ENCODE measurements around the gene ANKK1.

ANKK1 gene, protein sequence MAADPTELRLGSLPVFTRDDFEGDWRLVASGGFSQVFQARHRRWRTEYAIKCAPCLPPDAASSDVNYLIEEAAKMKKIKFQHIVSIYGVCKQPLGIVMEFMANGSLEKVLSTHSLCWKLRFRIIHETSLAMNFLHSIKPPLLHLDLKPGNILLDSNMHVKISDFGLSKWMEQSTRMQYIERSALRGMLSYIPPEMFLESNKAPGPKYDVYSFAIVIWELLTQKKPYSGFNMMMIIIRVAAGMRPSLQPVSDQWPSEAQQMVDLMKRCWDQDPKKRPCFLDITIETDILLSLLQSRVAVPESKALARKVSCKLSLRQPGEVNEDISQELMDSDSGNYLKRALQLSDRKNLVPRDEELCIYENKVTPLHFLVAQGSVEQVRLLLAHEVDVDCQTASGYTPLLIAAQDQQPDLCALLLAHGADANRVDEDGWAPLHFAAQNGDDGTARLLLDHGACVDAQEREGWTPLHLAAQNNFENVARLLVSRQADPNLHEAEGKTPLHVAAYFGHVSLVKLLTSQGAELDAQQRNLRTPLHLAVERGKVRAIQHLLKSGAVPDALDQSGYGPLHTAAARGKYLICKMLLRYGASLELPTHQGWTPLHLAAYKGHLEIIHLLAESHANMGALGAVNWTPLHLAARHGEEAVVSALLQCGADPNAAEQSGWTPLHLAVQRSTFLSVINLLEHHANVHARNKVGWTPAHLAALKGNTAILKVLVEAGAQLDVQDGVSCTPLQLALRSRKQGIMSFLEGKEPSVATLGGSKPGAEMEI

DNA sequence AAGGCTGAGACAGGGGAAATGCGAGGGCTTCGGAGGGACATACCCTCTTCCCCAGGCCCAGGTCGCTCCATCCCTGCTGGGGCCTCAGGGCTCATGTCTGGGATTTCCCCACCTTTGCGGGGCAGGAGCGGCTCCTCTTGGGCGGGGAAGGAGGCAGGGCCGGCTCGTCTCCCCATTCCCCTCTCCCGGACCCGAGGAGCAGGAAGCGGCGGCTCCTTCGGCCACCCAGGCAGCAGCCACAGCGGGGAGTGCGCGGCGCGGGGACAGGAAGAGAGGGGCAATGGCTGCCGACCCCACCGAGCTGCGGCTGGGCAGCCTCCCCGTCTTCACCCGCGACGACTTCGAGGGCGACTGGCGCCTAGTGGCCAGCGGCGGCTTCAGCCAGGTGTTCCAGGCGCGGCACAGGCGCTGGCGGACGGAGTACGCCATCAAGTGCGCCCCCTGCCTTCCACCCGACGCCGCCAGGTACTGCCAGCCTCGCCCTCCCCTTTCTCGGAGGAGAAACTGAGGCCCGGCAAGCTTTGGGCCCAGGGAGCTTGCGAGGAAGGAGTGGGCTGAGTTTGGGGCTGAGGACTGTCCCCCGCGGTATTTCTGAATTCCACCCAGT is at the start of gene ANKK1:
TSS of gene ANKK1 (plus strand) at position 175 of the 607 bp plus-strand sequence. CDS start at position 281, 106 bp downstream.
- in situ Hi-C loops (cut with HindIII; ENCODE audit: low sequenced_read_pairs): no loop called here

DNA sequence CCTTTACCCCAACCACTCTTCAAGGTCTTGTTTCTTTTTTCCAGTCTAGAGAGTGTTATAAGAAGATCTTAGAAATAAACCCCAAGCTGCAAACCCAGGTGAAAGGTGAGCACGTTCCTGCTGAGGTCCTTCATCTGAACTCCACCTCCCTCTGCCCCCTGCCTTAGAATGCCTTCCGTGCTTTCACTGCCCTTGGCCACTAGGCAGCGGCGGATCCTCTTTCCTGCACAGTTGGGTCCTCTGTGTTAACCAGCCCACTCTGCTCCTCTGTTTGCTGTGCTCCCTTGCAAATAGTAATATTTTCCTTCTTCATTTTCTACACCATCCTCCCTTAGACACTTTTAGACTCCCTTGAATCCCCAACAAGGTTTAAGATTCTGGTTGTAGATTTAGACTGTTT is 48.8 kb upstream of the ANKK1 start:
- in situ Hi-C loops (cut with HindIII; ENCODE audit: low sequenced_read_pairs): loop anchor here (25.0 kb wide), 1 partner anchor 174 kb away; no protein-coding TSS in a partner anchor

DNA sequence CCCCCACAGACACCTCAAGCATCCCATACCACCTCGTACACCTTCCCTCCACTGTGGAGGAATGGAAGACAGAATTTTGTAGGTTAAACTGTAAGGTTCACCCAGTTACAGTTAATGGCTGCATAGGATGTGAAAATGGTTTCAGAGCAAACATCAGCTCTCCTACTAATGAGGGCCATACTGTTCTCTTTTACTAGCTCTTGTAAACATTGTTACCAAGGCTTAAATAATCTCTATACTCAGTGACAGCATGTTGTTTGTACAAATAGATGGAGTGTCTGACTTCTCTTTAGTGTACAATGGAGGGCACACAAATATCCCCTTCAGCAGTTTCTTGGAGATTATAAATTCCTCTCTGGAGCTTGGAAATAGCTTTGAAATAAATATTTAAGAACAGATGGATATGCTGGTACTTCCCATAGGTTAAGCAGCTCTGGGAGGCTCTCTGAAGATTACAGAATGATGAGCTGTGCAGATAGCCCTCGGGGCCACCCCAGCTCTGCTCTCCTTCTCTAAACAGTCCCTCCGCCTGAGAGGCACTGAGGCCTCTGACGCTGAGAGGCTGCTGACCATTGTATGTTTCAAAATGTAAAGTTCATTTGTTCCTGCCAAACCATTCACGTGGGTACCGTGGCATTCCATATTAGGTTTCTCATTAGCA is 47.5 kb upstream of the ANKK1 start:
- in situ Hi-C loops (cut with HindIII; ENCODE audit: low sequenced_read_pairs): loop anchor here (10.0 to 25.0 kb wide), 2 partner anchors 95 to 172 kb away; no protein-coding TSS in a partner anchor

DNA sequence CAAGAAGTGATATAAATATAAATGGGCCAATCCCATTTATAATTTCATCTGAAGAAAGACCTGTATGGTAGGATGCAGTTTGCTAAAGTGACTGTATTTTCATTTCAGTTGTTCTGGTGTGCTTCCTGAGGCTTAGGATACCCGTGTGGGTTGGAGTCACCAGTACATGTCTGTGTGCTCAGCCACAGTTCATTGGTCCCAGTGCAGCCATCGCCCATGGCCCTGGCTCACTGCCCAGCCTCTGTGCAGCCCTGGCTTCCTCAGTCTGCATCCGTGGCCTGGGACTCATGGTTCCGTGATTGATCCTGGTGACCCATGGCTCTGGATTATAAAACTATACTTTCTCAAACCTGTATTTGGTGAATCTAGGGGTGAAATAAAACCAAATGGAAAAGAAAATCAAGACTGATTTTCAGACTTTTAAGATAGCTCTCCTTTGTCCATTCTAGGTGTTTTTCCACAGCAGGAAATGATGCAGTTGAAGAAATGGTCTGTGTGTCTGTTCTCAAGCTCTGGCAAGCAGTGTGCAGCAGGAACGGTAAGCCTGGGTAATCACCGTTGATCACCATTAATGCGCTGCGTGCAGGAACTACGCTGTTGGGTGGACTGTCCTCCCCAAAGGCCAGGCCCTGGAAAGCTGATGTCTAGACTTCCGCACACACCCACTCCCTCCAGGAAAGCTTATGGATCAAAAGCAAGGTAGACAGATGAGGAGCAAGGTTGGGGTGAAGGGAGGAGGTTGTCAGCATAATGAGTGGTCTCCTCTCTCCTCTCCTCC is 46.0 kb upstream of the ANKK1 start:
- in situ Hi-C loops (cut with HindIII; ENCODE audit: low sequenced_read_pairs): loop anchor here (10.0 to 25.0 kb wide), 2 partner anchors 93 to 171 kb away; no protein-coding TSS in a partner anchor

DNA sequence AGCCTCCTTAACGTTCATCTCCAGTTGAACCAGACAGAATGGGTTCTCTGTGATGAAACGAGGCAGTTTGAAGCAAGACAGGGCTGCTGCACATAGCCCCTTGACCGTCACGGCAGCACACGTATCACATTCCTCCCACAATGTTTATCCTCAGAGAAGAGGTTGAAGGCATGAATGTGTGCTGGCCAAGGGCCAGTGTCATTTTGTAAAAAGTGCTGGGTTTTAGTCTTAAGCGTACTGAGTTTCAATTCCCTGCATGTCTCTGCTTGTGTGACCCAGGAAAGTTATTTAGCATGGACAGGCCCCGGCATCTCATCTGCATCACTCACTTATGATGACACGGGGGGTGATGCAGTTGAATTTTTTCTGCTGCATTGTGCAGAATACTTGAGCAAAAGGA is 41.6 kb upstream of the ANKK1 start:
- in situ Hi-C loops (cut with HindIII; ENCODE audit: low sequenced_read_pairs): loop anchor here (10.0 to 25.0 kb wide), 2 partner anchors 89 to 166 kb away; no protein-coding TSS in a partner anchor

DNA sequence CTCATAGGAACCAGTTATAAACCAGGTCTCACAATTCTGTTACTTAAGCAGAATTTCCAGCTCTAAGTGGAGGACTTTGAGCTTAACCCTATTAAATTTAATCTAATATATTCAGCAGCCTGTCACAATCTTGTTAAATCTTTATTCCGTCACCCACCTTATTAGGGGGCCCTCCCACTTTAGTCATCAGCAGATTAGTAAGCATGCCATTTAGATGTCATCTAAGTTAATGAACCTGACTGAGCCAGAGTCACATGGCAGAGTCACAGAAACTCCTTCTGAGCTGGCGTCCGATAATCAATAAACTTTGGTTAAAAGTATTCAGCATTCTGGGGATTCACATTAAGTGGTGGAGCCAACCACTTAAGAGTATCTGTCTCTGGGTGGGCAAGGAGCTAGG is 38.1 kb upstream of the ANKK1 start:
- in situ Hi-C loops (cut with HindIII; ENCODE audit: low sequenced_read_pairs): loop anchor here (10.0 to 25.0 kb wide), 2 partner anchors 85 to 163 kb away; no protein-coding TSS in a partner anchor

DNA sequence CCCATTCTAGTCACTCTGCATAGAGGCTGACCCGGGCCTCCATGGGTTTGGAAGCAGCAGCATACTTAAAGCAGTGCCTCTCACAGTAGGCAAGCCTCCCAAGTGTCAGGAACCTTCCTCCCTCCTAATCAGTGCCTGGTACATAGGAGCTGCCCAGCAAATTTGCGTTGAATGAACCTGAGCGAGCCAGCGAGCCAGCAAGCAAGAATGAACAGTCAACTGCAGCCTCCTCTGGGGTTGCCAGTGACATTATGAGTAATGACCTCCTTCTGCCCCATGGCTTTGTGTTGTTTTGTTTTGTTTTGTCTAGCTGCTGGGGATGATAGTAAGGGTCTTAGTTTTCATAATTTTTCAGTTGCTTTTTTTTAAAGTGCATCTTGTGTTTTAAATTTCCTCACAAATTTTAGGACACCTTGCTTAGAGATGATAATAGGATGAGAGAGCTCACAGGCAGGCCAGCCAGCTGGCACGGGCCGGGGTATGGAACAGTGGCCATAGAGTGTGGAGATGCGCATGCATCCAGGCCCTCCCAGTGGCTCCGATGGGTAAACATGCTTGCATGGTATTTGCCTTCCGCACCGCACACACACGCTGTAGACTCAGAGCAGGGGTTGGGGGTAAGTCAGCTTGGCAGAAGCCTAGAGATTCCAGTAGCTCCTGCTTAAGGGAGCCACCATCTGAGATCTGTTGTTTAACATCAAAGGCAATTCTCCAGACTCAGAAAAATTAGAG is 37.1 kb upstream of the ANKK1 start:
- in situ Hi-C loops (cut with HindIII; ENCODE audit: low sequenced_read_pairs): no loop called here

DNA sequence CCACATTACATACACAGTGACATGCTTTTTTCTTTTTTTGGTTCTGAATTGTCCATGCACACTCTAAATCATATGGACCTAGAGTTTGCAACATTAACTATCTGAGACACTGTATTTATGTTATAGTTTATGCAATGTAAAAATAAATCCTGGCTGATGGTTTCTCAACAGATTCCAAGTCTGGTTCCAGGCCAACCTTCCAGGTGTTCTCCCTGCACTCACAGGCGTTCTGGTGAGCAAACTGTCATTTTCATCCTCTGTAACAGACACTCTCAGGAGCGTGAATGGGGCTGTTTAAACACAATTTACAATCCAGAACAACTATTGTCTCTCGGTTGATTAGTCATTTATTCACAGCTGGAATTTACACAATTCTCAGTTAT is 36.5 kb upstream of the ANKK1 start:
- in situ Hi-C loops (cut with HindIII; ENCODE audit: low sequenced_read_pairs): no loop called here

DNA sequence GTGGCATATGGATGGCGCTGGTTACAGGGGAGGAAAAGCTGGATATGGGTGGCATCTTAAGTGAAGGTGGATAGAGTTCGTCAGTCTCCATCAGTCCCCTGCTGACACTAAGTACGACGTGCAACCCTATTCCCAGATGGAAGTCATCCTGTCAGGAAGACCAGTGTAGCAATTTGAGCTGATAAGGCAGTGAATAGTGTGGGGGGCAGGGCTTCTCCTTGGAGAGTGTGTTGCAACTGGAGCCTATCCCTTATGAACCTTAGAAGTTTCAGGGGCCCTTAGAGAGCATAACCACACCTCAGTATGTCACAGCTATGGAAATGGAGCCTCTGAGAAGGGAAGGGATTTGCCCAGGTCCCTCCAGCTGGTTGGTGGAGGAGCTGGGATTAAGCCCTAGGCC is 36.1 kb upstream of the ANKK1 start:
- in situ Hi-C loops (cut with HindIII; ENCODE audit: low sequenced_read_pairs): no loop called here

DNA sequence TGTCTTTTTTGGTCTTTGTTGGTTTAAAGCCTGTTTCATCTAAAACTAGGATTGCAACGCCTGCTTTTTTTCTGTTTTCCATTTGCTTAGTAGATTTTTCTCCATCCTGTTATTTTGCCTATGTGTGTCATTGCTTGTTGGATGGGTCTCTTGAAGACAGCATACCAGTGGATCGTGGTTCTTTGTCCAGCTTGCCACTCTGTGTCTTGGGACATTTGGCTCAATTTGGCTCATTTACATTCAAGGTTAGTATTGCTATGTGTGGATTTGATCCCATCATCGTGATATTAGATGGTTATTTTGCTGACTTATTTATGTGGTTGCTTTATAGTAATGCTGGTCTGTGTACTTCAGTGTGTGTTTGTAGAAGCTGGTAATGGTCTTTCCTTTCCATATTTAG is 31.4 kb upstream of the ANKK1 start:
- in situ Hi-C loops (cut with HindIII; ENCODE audit: low sequenced_read_pairs): no loop called here

DNA sequence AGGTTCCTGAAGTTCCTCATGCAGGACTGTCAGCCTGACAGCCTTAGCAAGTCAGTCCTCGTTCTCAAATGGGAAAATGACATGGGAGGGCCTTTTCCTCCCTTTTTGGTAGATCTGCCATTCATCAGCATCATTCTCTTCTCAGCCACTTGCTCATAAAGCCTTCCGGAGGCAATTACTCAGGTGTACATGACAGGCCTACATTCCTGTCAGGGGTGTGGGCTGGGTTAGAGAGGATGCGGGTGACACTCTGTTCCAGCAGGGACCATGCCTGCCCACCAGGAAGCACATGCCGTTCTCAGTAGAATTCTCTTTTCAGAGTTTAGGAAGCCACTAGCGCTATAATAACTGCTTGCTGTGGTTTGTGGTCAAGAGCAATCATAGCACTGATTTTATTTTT is 24.2 kb upstream of the ANKK1 start:
- in situ Hi-C loops (cut with HindIII; ENCODE audit: low sequenced_read_pairs): no loop called here

DNA sequence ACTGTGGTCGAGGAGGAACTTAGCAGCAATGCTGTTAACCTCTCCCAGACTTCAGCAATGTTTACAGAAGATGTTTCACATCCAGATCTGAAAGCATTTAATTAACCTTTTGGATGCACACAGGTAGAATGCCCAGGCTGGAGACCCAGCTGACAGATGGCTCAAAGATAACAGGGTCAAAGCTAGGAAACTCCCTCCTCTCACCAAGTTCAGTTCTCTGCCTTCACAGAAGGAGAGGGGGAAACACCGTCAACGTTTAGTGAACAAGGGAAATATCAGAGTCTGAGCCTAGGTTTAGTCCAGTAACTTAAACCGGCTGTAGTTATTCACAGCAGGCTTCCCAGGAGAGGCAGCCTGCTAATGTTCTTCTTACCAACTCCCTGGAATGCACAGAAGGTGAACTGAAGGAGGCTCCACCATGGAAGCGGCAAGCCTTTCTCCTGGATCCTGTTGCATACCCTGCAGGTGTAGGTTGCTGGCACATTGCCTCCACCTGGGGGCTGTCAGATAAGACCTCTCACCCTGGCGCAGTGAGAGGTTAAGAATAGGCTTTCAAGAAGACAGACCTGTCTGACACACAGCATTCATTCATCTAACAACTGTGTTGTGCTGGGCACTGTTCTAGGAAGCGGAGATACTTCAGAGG is 23.5 kb upstream of the ANKK1 start:
- in situ Hi-C loops (cut with HindIII; ENCODE audit: low sequenced_read_pairs): no loop called here

DNA sequence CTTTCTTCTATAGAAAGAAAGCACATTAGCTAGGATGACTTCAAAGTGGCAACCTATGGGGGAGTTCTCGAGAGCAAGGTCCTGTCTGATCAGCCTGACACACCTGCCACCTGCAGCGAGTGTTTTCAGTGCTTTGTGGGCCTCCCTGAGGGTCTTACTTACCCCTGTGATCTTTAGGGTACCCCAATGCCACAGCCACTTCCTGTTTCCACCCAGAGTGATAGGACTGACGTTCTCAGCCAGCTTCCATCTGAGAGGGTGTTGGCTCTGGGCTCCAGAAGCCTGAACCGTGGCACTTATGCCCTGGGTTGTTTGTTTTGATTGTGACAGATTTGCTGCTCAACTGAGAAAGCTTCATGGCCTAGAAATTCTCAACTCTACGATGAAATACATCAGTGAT is 21.7 kb upstream of the ANKK1 start:
- in situ Hi-C loops (cut with HindIII; ENCODE audit: low sequenced_read_pairs): no loop called here

DNA sequence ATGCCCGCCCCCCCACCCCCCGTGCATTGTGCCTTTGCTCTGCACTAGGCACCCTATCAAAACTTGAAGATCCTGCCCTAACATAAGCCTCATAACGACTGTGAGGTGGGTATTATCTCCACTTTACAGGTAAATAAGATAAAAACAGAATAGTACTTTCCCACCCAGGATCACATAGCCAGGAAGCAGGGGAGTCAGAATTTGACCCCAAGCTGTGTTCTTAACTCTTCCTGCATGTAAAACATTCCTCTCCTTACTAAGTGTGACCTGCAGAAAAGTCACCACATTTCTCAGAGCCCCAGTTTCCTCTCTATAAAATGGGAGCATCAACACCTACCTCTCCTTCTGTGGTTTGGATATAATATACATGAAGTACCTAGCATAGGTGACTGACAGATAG is 18.2 kb upstream of the ANKK1 start:
- in situ Hi-C loops (cut with HindIII; ENCODE audit: low sequenced_read_pairs): no loop called here

DNA sequence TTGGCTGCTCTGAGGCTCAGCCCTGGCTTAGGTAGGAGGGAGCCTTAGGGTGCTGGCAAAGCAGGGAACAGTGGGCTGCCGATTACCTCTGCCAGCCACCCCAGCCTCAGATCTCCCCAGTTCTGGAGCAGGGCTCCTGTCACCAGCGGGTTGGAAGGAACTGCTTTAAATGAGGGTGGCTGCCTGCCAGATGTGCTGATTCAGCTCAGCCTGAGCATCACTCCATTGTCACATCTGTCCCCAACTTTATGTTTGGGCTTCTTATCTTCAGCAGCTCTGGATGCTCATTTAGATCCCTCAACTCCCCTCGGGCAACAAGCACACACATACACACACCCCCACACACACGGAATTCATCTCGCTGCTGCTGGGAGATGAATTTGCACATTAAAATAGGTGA is 16.9 kb upstream of the ANKK1 start:
- in situ Hi-C loops (cut with HindIII; ENCODE audit: low sequenced_read_pairs): no loop called here

DNA sequence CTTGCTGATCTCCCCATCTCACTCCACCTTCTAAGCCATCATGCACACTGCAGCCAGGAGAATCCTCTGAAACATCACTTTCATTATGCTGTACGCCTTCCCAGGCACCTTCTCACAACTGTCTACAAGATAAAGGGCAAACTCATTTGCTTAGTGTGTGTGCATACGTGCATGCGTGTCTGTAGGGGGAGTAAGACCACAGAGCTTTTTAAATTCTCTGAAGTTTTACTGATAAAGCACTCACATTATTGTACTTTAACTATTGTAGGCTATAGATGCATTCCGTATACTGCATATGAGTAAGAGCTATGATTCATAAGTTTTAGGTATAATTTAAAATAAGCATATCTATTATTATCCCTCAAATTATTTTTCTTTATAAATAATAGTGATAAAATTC is 15.3 kb upstream of the ANKK1 start:
- in situ Hi-C loops (cut with HindIII; ENCODE audit: low sequenced_read_pairs): no loop called here

DNA sequence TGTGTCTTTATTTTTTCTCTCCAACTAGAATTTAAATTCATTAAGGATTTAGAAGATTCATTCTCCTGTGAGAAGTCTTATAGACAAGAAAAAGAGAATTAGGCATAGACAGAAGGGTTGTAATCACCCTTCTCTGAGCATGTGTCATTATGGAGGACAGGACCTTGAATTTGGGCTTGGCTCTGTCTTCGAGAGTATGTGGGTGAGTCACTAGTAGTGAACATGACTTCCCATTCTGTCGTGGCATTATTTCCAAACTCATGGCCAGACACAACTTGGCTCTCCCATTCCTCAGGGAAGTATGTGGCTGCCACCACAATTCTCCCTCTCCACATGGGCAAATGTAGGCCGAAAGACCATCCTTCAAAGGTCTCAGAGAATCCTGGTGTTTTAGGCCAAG is 14.3 kb upstream of the ANKK1 start:
- in situ Hi-C loops (cut with HindIII; ENCODE audit: low sequenced_read_pairs): no loop called here

DNA sequence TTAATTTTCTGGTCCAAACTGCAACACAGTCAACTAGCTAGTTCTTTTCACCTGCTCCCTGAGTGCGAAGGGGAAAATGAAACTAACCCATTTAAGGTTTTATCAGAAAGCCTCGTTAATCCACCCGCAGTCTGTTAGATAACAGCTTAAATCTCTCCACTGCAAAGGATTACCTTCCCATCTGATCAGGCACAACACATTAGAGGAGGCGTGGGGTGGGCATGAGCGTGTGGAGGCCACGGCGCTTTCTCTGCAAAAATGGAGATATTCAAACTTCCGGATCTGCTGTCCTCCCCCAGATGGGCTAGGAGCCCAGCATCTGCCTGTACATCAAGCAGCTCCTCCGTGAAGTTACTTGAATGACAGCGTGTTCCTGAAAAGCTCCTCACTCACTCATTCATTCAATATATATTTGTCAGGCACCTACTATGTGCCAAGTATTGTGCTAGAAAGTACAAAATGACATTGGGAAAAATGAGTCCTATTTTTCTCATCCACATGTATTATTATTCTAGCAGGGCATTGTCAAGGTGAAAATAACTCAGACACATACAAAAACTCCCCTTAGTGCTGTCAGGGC is 13.5 kb upstream of the ANKK1 start:
- in situ Hi-C loops (cut with HindIII; ENCODE audit: low sequenced_read_pairs): no loop called here

DNA sequence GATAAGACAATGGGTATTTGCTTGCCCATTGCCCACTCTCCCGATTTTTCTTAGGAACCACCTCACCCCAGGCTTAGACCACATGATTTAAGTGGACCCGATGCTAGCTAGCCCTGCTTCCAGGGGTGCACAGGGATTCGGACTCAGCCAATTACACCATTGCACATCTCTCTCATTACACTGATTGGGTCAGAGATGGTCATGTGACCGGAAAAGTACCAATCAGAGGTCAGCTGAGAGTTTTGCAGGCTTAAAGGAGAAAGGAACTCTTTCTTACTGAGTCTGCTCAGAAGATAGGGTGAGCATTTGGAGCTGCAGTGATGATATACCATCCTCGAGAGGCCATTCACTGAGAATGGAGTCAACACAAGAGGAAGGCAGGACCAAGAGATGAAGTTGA is 12.2 kb upstream of the ANKK1 start:
- in situ Hi-C loops (cut with HindIII; ENCODE audit: low sequenced_read_pairs): loop anchor here (5.0 kb wide), 1 partner anchor 77 kb away; no protein-coding TSS in a partner anchor
